Tibial artery (tissue), 4 donors: ENCODE measurements around the gene MAPK1.
"Not testable (repeated sequence)": the region's sequence is repeated elsewhere in the genome, so short reads cannot be mapped to it uniquely, and the experiment has no call there.

ENCODE experiments used
- DNase-seq, 2 donors: peaks; one replicate each; pipeline ENCODE4 v3.0.0-alpha.2; 2019
- H3K27ac ChIP-seq, 2 donors: fragments of 200-600 bp; sonication (generic) in 1 of 2; 1 replicate in 1 of 2; 2 replicates in 1 of 2; pipeline ENCODE4 v1.5.1; 2018 to 2019; ENCODE audit warnings: mild to moderate bottlenecking in 1 of 2
- H3K27me3 ChIP-seq, 2 donors: fragments of 200-600 bp; sonication (generic) in 1 of 2; one replicate each; pipeline versions ENCODE4 v1.5.1 to v1.6.0; 2016 to 2019
- H3K36me3 ChIP-seq, 3 donors: fragments of 200-600 bp; sonication (generic) in 2 of 3; one replicate each; pipeline ENCODE4 v1.5.1; 2016 to 2019; ENCODE audit warnings: mild to moderate bottlenecking in 2 of 3
- H3K4me1 ChIP-seq, 4 donors: fragments of 200-600 bp; sonication (generic) in 2 of 4; 1 replicate in 3 of 4; 2 replicates in 1 of 4; pipeline ENCODE4 v1.5.1; 2016 to 2019
- H3K4me3 ChIP-seq, 2 donors: fragments of 200-600 bp; sonication (generic) in 1 of 2; 1 replicate in 1 of 2; 2 replicates in 1 of 2; pipeline ENCODE4 v1.5.1; 2018 to 2019; ENCODE audit warnings: mild to moderate bottlenecking in 2 of 2
- H3K9me3 ChIP-seq, 3 donors: fragments of 200-600 bp; sonication (generic) in 1 of 3; one replicate each; pipeline ENCODE4 v1.5.1; 2016 to 2019
- intact Hi-C: fragments of 100-400 bp; cut with DNase I; formaldehyde crosslinking; loops from one replicate; pipeline ENCODE4 v1.15.0; 2023; ENCODE audit warnings: low total_unique reads
- TF ChIP-seq, protein P1 (sequence below), 2 experiments: fragments of 200-600 bp in 1 of 2; fragments of 450-650 bp in 1 of 2; IDR thresholded peaks; one replicate each; pipeline ENCODE4 v1.5.1; 2017 to 2019; ENCODE audit warnings: antibody characterized with exemption in 2 of 2, mild to moderate bottlenecking in 1 of 2, moderate library complexity in 1 of 2

MAPK1 gene

DNA sequence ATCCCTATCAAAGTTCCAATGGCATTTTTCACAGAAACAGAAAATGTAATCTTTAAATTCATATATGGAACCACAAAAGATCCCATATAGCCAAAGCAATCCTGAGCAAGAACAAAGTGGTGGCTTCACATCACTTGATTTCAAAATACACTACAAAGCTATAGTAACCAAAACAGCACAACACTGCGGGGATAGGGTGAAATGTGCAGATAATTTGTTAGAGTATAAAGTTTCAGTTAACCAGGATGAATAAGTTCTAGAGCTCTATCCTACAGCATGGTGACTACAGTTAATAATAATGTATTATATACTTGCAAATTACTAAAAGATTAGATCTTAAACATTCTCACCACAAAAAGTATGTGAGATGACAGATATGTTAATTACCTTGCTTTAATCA is 55.5 kb downstream of the MAPK1 start:
- intact Hi-C loops, result loop anchor here (10.0 kb wide), 1 partner anchor 53 kb away; the partner anchor contains the start of gene MAPK1
- H3K4me1 ChIP-seq, result peaks cover 0 to 32% (median 10%) of the 10 kb centered on the region in 4 donors

GRCh38 chr22:21807544-21808529 is 59.6 kb downstream of the MAPK1 start:
- H3K4me3 ChIP-seq, result no peak overlapping the region
- H3K27me3 ChIP-seq, result no peaks in the 10 kb centered on the region
- no peaks in the 10 kb centered on the region for H3K9me3 ChIP-seq
- TF ChIP-seq, protein P1, sequence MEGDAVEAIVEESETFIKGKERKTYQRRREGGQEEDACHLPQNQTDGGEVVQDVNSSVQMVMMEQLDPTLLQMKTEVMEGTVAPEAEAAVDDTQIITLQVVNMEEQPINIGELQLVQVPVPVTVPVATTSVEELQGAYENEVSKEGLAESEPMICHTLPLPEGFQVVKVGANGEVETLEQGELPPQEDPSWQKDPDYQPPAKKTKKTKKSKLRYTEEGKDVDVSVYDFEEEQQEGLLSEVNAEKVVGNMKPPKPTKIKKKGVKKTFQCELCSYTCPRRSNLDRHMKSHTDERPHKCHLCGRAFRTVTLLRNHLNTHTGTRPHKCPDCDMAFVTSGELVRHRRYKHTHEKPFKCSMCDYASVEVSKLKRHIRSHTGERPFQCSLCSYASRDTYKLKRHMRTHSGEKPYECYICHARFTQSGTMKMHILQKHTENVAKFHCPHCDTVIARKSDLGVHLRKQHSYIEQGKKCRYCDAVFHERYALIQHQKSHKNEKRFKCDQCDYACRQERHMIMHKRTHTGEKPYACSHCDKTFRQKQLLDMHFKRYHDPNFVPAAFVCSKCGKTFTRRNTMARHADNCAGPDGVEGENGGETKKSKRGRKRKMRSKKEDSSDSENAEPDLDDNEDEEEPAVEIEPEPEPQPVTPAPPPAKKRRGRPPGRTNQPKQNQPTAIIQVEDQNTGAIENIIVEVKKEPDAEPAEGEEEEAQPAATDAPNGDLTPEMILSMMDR (IDR thresholded peaks at IDR 0.05), result no peak
- intact Hi-C loops, result no loop called here
- H3K36me3 ChIP-seq, result peaks cover 35 to 39% (median 35%) of the 10 kb centered on the region in 3 donors
- peaks cover 0 to 15% (median 3%) of the 10 kb centered on the region in 4 donors for H3K4me1 ChIP-seq
- H3K27ac ChIP-seq, result no peak overlapping the region
- no peak for DNase-seq

More for the DNA sequence above, 55.5 kb downstream of the MAPK1 start:
- Histone ChIP-seq H3K27me3 (no peaks in the 10 kb centered on the region), H3K36me3 (peaks cover 0 to 5% (median 0%) of the 10 kb centered on the region in 3 donors), H3K9me3 (no peaks in the 10 kb centered on the region), H3K27ac (no peak overlapping the region), H3K4me3 (no peak overlapping the region)
- no peak for DNase-seq
- TF ChIP-seq, protein P1 (IDR thresholded peaks at IDR 0.05), result no peak

- peaks cover 0 to 15% (median 3%) of the 10 kb centered on the region in 4 donors for H3K4me1 ChIP-seq
- H3K9me3 ChIP-seq, intact Hi-C loops, H3K27ac ChIP-seq, H3K27me3 ChIP-seq, DNase-seq, H3K4me3 ChIP-seq: not testable (repeated sequence)
- peaks cover 55 to 58% (median 55%) of the 10 kb centered on the region in 3 donors for H3K36me3 ChIP-seq
Measured at GRCh38 chr22:21805325-21805724, 62.1 kb downstream of the MAPK1 start.

DNA sequence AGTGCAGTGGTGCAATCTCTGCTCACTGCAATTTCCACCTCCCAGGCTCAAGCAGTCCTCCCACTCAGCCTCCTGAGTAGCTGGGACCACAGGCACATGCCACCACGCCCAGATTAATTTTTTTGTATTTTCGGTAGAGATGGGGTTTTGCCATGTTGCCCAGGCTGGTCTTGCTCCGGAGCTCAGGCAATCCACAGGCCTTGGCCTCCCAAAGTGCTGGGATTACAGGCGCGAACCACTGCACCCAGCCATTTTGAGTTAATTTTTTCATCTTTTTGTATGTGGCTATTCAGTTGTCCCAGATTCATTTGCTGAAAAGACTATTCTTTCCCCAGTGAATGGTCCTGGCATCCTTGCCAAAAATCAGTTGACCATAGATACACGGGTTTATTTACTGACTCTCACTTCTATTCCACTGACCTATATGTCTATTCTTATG is 63.6 kb downstream of the MAPK1 start:
- no peak overlapping the region for H3K4me3 ChIP-seq
- TF ChIP-seq, protein P1 (IDR thresholded peaks at IDR 0.05), result no peak
- no peaks in the 10 kb centered on the region for H3K9me3 ChIP-seq
- peaks cover 0 to 15% (median 3%) of the 10 kb centered on the region in 4 donors for H3K4me1 ChIP-seq
- DNase-seq, result no peak
- no peak overlapping the region for H3K27ac ChIP-seq
- peaks cover 56 to 69% (median 57%) of the 10 kb centered on the region in 3 donors for H3K36me3 ChIP-seq
- H3K27me3 ChIP-seq, result no peaks in the 10 kb centered on the region
- intact Hi-C loops, result no loop called here

- peaks cover 0 to 18% (median under 1%) of the 10 kb centered on the region in 4 donors for H3K4me1 ChIP-seq
- TF ChIP-seq, protein P1 (IDR thresholded peaks at IDR 0.05), result no peak
- no peaks in the 10 kb centered on the region for H3K9me3 ChIP-seq
- no peak for DNase-seq
- no peaks in the 10 kb centered on the region for H3K27me3 ChIP-seq
- intact Hi-C loops, result no loop called here
- no peak overlapping the region for H3K4me3 ChIP-seq
- H3K27ac ChIP-seq, result no peak overlapping the region
- peaks cover 66 to 80% (median 67%) of the 10 kb centered on the region in 3 donors for H3K36me3 ChIP-seq
Measured at GRCh38 chr22:21802673-21803072, 64.8 kb downstream of the MAPK1 start.

GRCh38 chr22:21802056-21802455 is 65.4 kb downstream of the MAPK1 start:
- no peak for DNase-seq
- H3K27me3 ChIP-seq, result no peaks in the 10 kb centered on the region
- intact Hi-C loops, result no loop called here
- TF ChIP-seq, protein P1 (IDR thresholded peaks at IDR 0.05), result no peak
- no peak overlapping the region for H3K27ac ChIP-seq
- H3K36me3 ChIP-seq, result peaks cover 66 to 84% (median 67%) of the 10 kb centered on the region in 3 donors
- no peaks in the 10 kb centered on the region for H3K9me3 ChIP-seq
- H3K4me3 ChIP-seq, result no peak overlapping the region
- H3K4me1 ChIP-seq, result peaks cover 0 to 14% (median 0%) of the 10 kb centered on the region in 4 donors

GRCh38 chr22:21801304-21801644 is 66.2 kb downstream of the MAPK1 start:
- H3K27ac ChIP-seq, DNase-seq, H3K9me3 ChIP-seq, H3K4me3 ChIP-seq, H3K27me3 ChIP-seq, intact Hi-C loops: not testable (repeated sequence)
- Histone ChIP-seq H3K36me3 (peaks cover 66 to 81% (median 71%) of the 10 kb centered on the region in 3 donors), H3K4me1 (peaks cover 0 to 10% (median 0%) of the 10 kb centered on the region in 4 donors)
